K562 (cell line): ENCODE data around the gene MCRS1. TPM values are rescaled to one million over a fixed set of nuclear protein-coding genes. Genes with fewer than 3 reads are reported as not detected.

Experiments
- ARHGAP35 ChIP-seq: fragments of 450-650 bp; IDR thresholded peaks from 2 replicates; pipeline ENCODE4 v1.6.1; 2018; ENCODE audit not compliant: partially characterized antibody
- BDP1 ChIP-seq: IDR thresholded peaks from 3 replicates; pipeline ENCODE4 v1.6.1; 2011; ENCODE audit not compliant: insufficient read length, insufficient read depth
- BRCA1 ChIP-seq, 2 experiments: fragments of 450-650 bp in 1 of 2; sonication (generic) in 1 of 2; formaldehyde crosslinking in 1 of 2; IDR thresholded peaks; 2 replicates each; pipeline versions ENCODE4 v1.5.0 to v1.6.1; 2017 to 2020; ENCODE audit warnings: mild to moderate bottlenecking in 1 of 2, missing genetic modification reagents in 1 of 2
- CBX8 ChIP-seq: fragments of 200-600 bp; sonication (generic); IDR thresholded peaks from 2 replicates; pipeline ENCODE4 v1.6.1; 2012; ENCODE audit warnings: borderline replicate concordance, mixed run types, low read depth, mild to moderate bottlenecking, moderate library complexity, mixed read lengths, low read length, control low read depth, inconsistent platforms; ENCODE audit not compliant: poor library complexity, severe bottlenecking; ENCODE audit errors: extremely low read depth
- CHCHD3 ChIP-seq: fragments of 250-450 bp; sonication (Bioruptor Pico); IDR thresholded peaks from 2 replicates; pipeline ENCODE4 v2.1.2; 2022; ENCODE audit warnings: mild to moderate bottlenecking
- CHD4 ChIP-seq: fragments of 200-600 bp; sonication (generic); IDR thresholded peaks from 3 replicates; pipeline ENCODE4 v1.6.1; 2012; ENCODE audit warnings: low read depth, mild to moderate bottlenecking, mixed read lengths, low read length, inconsistent platforms; ENCODE audit not compliant: insufficient read depth, insufficient replicate concordance, poor library complexity, severe bottlenecking
- ELF4 ChIP-seq: fragments of 450-650 bp; formaldehyde crosslinking; IDR thresholded peaks from 2 replicates; pipeline ENCODE4 v1.4.0; 2022; ENCODE audit warnings: missing genetic modification characterization
- ESRRB ChIP-seq: fragments of 250-450 bp; sonication (Bioruptor Pico); IDR thresholded peaks from 2 replicates; pipeline ENCODE4 v1.5.0; 2020; ENCODE audit warnings: mild to moderate bottlenecking, moderate library complexity, borderline replicate concordance
- GTF2E2 ChIP-seq: fragments of 200-800 bp; sonication (Bioruptor generic); IDR thresholded peaks from 2 replicates; pipeline ENCODE4 v1.6.1; 2016; ENCODE audit warnings: missing genetic modification characterization, missing compliant biosample characterization
- MCM5 ChIP-seq: fragments of 450-650 bp; IDR thresholded peaks from 2 replicates; pipeline ENCODE4 v1.6.1; 2016; ENCODE audit warnings: low read depth
- POU5F1 ChIP-seq: fragments of 150-350 bp; IDR thresholded peaks from 2 replicates; pipeline ENCODE4 v1.6.1; 2014; ENCODE audit warnings: borderline replicate concordance, low read length, low read depth, mild to moderate bottlenecking; ENCODE audit not compliant: partially characterized antibody
- RFX7 ChIP-seq: fragments of 250-450 bp; sonication (Bioruptor Pico); IDR thresholded peaks from 2 replicates; pipeline ENCODE4 v1.5.1; 2021; ENCODE audit warnings: mild to moderate bottlenecking
- RHOXF2B ChIP-seq: fragments of 250-450 bp; sonication (Bioruptor Pico); conservative IDR thresholded peaks from 2 replicates; pipeline ENCODE4 v1.5.1; 2021
- SIN3B ChIP-seq: fragments of 450-650 bp; IDR thresholded peaks from 2 replicates; pipeline ENCODE4 v1.6.1; 2017; ENCODE audit warnings: low read depth, mild to moderate bottlenecking, moderate library complexity
- SMC3 ChIP-seq: conservative IDR thresholded peaks from 2 replicates; pipeline ENCODE4 v1.6.1; 2011; ENCODE audit warnings: low read depth, low read length, improper control_type of control experiment; ENCODE audit not compliant: insufficient read depth
- TEAD4 ChIP-seq, 2 experiments: sonication (generic) in 1 of 2; formaldehyde crosslinking in 1 of 2; IDR thresholded peaks; 2 replicates each; pipeline versions ENCODE4 v1.6.1 to v1.8.0; 2012 to 2022; ENCODE audit warnings: borderline replicate concordance in 1 of 2, inconsistent platforms in 1 of 2, low read length in 1 of 2, mild to moderate bottlenecking in 1 of 2, missing genetic modification reagents in 1 of 2
- ZNF146 ChIP-seq: IDR thresholded peaks from one replicate; pipeline ENCODE4 v1.6.1; 2018; ENCODE audit warnings: missing compliant biosample characterization; ENCODE audit not compliant: unreplicated experiment
- ZNF212 ChIP-seq: fragments of 450-650 bp; formaldehyde crosslinking; IDR thresholded peaks from 2 replicates; pipeline ENCODE4 v1.4.0; 2020; ENCODE audit warnings: mild to moderate bottlenecking
- ZNF76 ChIP-seq: fragments of 250-450 bp; sonication (Bioruptor Pico); IDR thresholded peaks from 2 replicates; pipeline ENCODE4 v1.4.0; 2020; ENCODE audit warnings: mild to moderate bottlenecking, moderate library complexity, borderline replicate concordance
- polyA plus RNA-seq, 8 experiments: library from polyadenylated mRNA; depleted of rRNA in 4 of 8; stranded (reverse) in 5 of 8; unstranded in 3 of 8; fragments of >200 nt; fragmentation: Nextera tagmentation in 2 of 8; fragmentation: Illumina TruSeq in 1 of 8; extraction: Ambion mirVana in 2 of 8; extraction: Trizol in 1 of 8; gene quantifications; 2 replicates each; pipeline versions ENCODE4 v1.2.1 to v1.2.3, GENCODE V29; 2011 to 2014; ENCODE audit warnings: inconsistent platforms in 1 of 8, missing spikeins in 1 of 8
- total RNA-seq, 7 experiments: library from RNA; depleted of rRNA in 6 of 7; stranded (reverse); fragments of >200 nt in 6 of 7; fragmentation: Illumina TruSeq in 2 of 7; extraction: Trizol in 2 of 7; gene quantifications; 2 replicates each; pipeline versions ENCODE4 v1.2.1 to v1.2.3, GENCODE V29; 2011 to 2021; ENCODE audit warnings: low replicate concordance in 1 of 7
- TF ChIP-seq, protein P1 (sequence below): fragments of 450-650 bp; IDR thresholded peaks from one replicate; pipeline ENCODE4 v1.6.1; 2018; ENCODE audit warnings: mild to moderate bottlenecking, moderate library complexity; ENCODE audit not compliant: partially characterized antibody
- TF ChIP-seq, protein P2 (sequence below): fragments of 250-450 bp; sonication (Bioruptor Pico); IDR thresholded peaks from 2 replicates; pipeline ENCODE4 v1.5.0; 2021; ENCODE audit warnings: mild to moderate bottlenecking, borderline replicate concordance

The MCRS1 gene
- total and polyA plus RNA-seq, 9 of the 15 experiments (the other 6 are each of a cell fraction or from before 2014, with no cell fraction given): 50.0 to 100 (median 73.2) TPM

DNA sequence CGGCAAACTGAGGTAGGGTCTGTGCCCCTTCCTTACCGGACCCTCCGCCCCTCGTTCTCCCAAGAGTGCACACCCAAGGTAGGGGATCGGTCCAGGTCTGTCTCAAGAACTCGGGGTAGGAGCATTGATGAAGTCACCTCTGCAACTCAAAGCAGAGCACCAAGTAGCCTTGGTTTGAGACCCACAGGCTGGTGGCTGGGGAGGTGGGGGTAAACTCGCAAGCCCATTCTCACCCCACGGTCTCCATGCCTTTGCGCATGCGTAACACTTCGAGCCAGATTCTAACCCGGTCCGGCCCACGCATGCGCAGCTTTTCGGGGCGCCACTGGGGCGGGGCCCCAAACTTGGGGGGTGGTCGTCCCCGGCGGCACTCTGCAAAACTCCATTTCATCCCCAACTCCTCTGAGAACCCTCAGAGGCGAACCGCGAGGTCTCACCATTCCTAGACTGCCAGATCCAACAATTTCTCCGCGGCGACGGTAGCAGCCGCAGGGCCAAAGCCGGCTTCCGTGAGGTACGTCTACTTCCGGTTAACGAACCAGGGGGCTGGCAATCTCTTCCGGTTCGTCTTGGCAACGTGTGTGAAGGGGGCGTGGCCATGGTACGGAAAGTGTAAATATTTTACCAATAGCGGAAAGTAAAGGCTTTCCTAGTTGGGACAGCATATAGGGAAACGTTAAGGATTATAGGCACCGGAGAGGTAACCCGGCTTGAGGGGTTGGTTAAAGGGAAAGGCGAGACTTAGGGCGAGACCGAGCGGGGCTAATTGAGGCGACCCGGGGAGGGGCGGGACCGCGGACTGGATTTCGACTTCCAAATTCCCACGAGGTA is at the start of gene MCRS1 (continued):
- TF ChIP-seq, protein P1, sequence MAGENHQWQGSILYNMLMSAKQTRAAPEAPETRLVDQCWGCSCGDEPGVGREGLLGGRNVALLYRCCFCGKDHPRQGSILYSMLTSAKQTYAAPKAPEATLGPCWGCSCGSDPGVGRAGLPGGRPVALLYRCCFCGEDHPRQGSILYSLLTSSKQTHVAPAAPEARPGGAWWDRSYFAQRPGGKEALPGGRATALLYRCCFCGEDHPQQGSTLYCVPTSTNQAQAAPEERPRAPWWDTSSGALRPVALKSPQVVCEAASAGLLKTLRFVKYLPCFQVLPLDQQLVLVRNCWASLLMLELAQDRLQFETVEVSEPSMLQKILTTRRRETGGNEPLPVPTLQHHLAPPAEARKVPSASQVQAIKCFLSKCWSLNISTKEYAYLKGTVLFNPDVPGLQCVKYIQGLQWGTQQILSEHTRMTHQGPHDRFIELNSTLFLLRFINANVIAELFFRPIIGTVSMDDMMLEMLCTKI: no peak
- TF ChIP-seq TEAD4 (IDR thresholded peaks at IDR 0.05; ENCODE audit: low read length) (no peak; the same call in 1 of the 2 replicates), TEAD4 (CRISPR knock-in tag; IDR thresholded peaks at IDR 0.05; ENCODE audit: borderline replicate concordance) (no peak; the same call in 1 of the 2 replicates), BDP1 (no peak), CHCHD3 (no peak), ZNF76 (no peak), ESRRB (CRISPR knock-in tag) (no peak), SMC3 (no peak), ELF4 (CRISPR knock-in tag) (no peak), MCM5 (no peak), ZNF212 (CRISPR knock-in tag) (no peak), RFX7 (no peak), BRCA1 (IDR thresholded peaks at IDR 0.05) (no peak), BRCA1 (CRISPR knock-in tag; IDR thresholded peaks at IDR 0.05) (peak; percentile 92; the same call in 1 of the 2 replicates), ZNF146 (no peak), CHD4 (no peak), SIN3B (peak; percentile 78), ARHGAP35 (no peak), POU5F1 (peak; percentile 40), GTF2E2 (tag) (0 out of 2 replicates have a peak, but pooled peaks have one; percentile 48), RHOXF2B (CRISPR knock-in tag) (no peak), CBX8 (no peak)
- TF ChIP-seq, protein P2, sequence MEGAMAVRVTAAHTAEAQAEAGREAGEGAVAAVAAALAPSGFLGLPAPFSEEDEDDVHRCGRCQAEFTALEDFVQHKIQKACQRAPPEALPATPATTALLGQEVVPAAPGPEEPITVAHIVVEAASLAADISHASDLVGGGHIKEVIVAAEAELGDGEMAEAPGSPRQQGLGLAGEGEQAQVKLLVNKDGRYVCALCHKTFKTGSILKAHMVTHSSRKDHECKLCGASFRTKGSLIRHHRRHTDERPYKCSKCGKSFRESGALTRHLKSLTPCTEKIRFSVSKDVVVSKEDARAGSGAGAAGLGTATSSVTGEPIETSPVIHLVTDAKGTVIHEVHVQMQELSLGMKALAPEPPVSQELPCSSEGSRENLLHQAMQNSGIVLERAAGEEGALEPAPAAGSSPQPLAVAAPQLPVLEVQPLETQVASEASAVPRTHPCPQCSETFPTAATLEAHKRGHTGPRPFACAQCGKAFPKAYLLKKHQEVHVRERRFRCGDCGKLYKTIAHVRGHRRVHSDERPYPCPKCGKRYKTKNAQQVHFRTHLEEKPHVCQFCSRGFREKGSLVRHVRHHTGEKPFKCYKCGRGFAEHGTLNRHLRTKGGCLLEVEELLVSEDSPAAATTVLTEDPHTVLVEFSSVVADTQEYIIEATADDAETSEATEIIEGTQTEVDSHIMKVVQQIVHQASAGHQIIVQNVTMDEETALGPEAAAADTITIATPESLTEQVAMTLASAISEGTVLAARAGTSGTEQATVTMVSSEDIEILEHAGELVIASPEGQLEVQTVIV (CRISPR knock-in tag): no peak
